PC-3 (cell line): Measurements from ENCODE around the gene SRI.

Experiments
- CTCF ChIP-seq: fragments of 300-600 bp; sonication (generic); conservative IDR thresholded peaks from 2 replicates; pipeline ENCODE4 v1.5.1; 2017; ENCODE audit warnings: antibody characterized with exemption, low read depth, mild to moderate bottlenecking, low read length
- EZH2 ChIP-seq: fragments of 300-600 bp; sonication (generic); IDR thresholded peaks from one replicate; pipeline ENCODE4 v1.6.1; 2017; ENCODE audit warnings: antibody characterized with exemption, mild to moderate bottlenecking, low read length; ENCODE audit not compliant: unreplicated experiment

DNA sequence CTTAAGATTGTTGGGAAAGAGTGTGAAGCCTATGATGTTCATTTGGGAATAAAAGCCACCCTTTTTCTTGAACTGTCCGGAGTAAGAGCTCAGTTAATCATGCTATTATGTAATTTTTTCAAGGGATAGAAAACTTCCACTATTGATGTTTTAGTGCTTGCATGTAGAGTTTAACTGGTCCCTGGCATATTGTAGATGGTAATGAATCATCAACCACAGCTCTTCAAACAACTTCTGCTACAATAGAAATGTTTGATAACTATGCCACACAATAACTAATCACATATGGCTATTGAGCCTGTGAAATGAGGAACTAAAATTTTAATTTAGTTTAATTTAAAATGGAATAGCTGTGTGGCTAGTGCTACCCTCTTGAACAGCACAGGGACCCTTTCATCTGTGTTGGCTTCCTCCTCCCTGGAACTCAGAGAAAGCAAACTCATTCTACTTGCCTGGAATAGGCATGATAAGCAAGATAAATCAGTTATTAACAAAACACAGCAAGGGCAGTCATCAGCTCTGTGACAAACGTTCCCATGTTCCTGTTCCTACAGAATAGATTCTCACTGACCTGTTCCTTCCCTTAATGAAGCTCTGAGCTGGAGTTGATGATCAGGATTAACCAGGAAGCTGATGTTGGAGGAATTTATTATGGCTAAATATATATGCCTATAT, 4.9 kb upstream of the SRI start:
- no peak for TF ChIP-seq CTCF
- TF ChIP-seq EZH2: no peak
